RCC 7860 (cell line): ENCODE data around the gene TIGD4.

Experiments
- DNase-seq: peaks from one replicate; pipeline ENCODE4 v3.0.0-alpha.2; 2015; ENCODE audit warnings: low spot score
- FAIRE-seq: peaks from 2 replicates; lab custom pipeline; 2012; peaks lifted over from hg19 to GRCh38; lab: Jason Lieb, UNC

TIGD4 gene

DNA sequence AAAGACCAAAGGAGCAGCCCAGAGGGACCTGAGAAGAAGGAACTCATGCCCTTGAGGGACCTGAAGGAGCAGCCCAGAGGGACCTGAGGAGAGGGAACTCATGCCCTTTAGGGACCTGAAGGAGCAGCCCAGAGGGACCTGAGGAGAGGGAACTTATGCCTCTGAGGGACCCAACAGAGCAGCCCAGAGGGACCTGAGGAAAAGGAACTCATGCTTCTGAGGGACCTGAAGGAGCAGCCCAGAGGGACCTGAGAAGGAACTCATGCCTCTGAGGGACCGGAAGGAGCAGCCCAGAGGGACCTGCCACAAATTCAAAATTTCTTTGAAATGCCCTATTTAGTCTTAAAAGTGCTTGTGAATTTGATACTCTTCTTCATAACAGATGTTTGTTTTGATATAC lies 51.2 kb downstream of the TIGD4 start:
- DNase-seq (no peak), FAIRE-seq (no peak)

DNA sequence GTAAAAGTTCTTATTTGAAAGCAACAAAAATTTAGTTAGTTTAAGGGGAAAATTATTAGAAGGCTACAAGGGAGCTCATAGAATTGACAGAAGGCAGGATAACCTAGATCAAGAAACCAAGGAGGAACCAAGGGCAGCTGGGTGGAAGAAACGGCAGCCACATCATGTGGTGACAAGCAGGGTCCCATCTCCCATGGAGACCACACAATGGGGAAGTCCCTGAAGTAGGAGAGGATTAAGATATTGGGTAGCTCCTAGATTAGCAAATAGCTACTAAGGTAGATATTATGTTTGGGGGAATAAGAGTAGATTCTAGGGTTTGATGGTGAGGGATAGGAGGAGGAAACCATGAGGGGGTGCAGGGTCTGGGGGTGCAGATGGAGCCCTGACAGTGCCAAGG lies 51.7 kb downstream of the TIGD4 start:
- DNase-seq (no peak), FAIRE-seq (no peak)

DNA sequence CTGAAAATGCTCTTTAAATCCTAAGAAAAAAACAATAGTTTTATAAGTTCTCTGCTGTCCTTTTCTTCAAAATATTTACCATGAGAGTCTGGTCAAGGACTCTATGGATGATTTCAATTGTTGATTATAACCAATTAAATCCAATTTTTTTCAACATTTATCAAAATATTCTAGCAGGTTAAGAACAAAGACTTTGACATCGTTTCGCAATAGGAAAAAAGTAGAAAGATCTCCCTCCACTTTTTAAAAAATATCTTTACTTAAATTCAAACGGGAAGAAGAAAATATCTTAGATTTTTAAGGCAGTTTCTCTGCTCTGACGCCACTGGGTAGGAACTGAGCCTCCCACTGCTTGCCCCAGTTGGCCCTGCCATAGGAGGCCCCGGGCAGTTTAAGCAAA lies 55.0 kb downstream of the TIGD4 start:
- FAIRE-seq (no peak), DNase-seq (no peak)

DNA sequence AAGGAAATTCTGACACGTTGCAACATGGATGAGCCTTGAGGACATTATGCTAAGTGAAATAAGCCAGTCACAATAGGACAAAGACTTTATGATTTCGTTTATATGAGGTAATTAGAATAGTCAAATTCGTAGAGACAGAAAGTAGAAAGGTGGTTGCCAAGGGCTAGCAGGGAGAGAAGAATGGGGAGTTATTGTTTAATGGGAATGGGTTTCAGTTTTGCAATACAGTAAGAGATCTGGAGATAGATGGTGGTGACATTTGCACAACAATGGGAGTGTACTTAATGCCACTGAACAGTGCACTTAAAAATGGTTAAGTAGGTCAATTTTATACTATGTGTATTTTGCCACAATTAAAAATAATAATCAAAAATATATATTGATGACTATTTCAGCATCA lies 56.3 kb downstream of the TIGD4 start:
- DNase-seq = no peak
- no peak for FAIRE-seq

DNA sequence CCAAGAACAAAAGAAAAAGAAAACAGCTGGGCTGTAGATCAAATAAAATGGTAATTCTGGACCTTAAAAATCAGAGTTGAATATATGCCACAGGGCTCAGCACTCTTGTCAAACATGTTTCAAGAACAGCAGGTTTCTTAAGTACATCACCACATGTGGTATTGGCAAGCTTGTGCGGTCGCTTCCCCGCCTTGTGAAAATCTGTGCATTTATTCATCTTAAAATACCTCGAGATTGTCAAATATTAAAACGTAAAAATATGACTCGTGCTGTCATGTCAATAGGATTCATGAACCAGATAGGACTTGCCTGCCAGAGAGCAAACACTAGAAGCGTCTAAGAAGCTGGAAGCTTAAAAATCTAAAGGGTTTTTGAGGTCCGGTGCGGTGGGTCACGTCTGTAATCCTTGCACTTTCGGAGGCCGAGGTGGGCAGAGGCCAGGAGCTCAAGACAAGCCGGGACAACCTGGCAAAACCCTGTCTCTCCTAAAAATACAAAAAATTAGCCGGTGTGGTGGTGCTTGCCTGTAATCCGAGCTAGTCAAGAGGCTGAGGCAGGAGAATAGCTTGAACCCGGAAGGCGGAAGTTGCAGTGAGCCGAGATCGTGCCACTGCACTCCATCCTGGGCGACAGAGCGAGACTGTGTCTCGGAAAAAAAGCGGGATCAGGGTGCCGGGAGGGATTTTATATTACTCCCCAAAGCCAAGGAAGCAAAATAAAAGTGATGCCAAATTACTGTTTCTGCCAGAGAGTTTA lies 59.6 kb downstream of the TIGD4 start:
- FAIRE-seq (no peak), DNase-seq (no peak)
